K562 (cell line): ENCODE data around the gene ALS2. TPM values are rescaled to one million over a fixed set of nuclear protein-coding genes. Genes with fewer than 3 reads are reported as not detected.

ENCODE experiments used
- ATAC-seq: fragments of 200-7000 bp; cut with Tn5 transposase; 3 replicates; pipeline ENCODE4 v1.9.1; 2020; ENCODE audit warnings: moderate library complexity
- BruUV-seq: library from RNA; stranded (reverse); fragments of 400-500 nt; replicated peaks from 2 replicates; lab custom pipeline; 2021; lab: Mats Ljungman, UMichigan
- CTCF ChIA-PET: fragments of 300-600 bp; formaldehyde crosslinking; extraction: SDS; loops from one replicate; lab custom pipeline; 2021; ENCODE audit warnings: low intra/inter-chr PET ratio; lab: Yijun Ruan, JAX
- POLR2A ChIA-PET: fragments of 300-600, 350-650 bp; sonication (Branson Sonifier 250); formaldehyde crosslinking; extraction: SDS; loops from one replicate; lab custom pipeline; 2021; ENCODE audit warnings: antibody characterized with exemption, inconsistent platforms; lab: Yijun Ruan, JAX
- DNase-seq, 4 experiments: peaks; one replicate each; pipeline versions ENCODE4 v3.0.0 to v3.0.0-alpha.2; 2011 to 2018; ENCODE audit warnings: low spot score in 3 of 4, mixed read lengths in 3 of 4; ENCODE audit errors: extremely low read depth in 1 of 4
- FAIRE-seq: peaks from 2 replicates; lab custom pipeline; 2011; peaks lifted over from hg19 to GRCh38; lab: Jason Lieb, UNC
- H2AFZ ChIP-seq: 2 replicates; pipeline ENCODE4 v1.6.0; 2011; ENCODE audit warnings: low read depth, low read length, control low read depth, inconsistent platforms
- H3K27ac ChIP-seq: fragments of 200-600 bp; 3 replicates; pipeline ENCODE4 v1.8.0; 2011; ENCODE audit warnings: low read depth, mild to moderate bottlenecking, control low read depth, inconsistent platforms, low read length, moderate library complexity, mixed read lengths; ENCODE audit errors: extremely low read depth
- H3K27me3 ChIP-seq, 2 experiments: fragments of 300-600 bp in 1 of 2; 2 replicates in 1 of 2; 3 replicates in 1 of 2; pipeline versions ENCODE4 v1.6.0 to v1.8.0; 2011; ENCODE audit warnings: inconsistent platforms in 2 of 2, low read length in 2 of 2, mild to moderate bottlenecking in 1 of 2, mixed read lengths in 1 of 2, moderate library complexity in 1 of 2; ENCODE audit not compliant: control insufficient read depth in 2 of 2, insufficient read depth in 2 of 2
- H3K36me3 ChIP-seq: fragments of 300-600 bp; 3 replicates; pipeline ENCODE4 v1.8.0; 2011; ENCODE audit warnings: mild to moderate bottlenecking, low read length, inconsistent platforms; ENCODE audit not compliant: control insufficient read depth, insufficient read depth
- H3K4me1 ChIP-seq, 2 experiments: fragments of 200-600 bp in 1 of 2; replicated peaks in 1 of 2; 2 replicates in 1 of 2; 3 replicates in 1 of 2; pipeline versions ENCODE4 v1.5.1 to v1.8.0; 2011; ENCODE audit warnings: inconsistent platforms in 2 of 2, low read length in 2 of 2, mild to moderate bottlenecking in 1 of 2, mixed read lengths in 1 of 2, moderate library complexity in 1 of 2; ENCODE audit not compliant: control insufficient read depth in 2 of 2, insufficient read depth in 2 of 2
- H3K4me2 ChIP-seq: 2 replicates; pipeline ENCODE4 v1.6.1; 2011; ENCODE audit warnings: low read length, control low read depth, inconsistent platforms, mixed read lengths; ENCODE audit not compliant: insufficient read depth
- H3K4me3 ChIP-seq: fragments of 200-600 bp; sonication (generic), shearing (Covaris generic); 2 replicates; pipeline ENCODE4 v1.5.1; 2016; ENCODE audit warnings: control low read depth, inconsistent platforms
- H3K79me2 ChIP-seq: fragments of 200-600 bp; 3 replicates; pipeline ENCODE4 v1.8.0; 2011; ENCODE audit warnings: low read length, inconsistent platforms; ENCODE audit not compliant: control insufficient read depth, insufficient read depth
- H3K9ac ChIP-seq, 2 experiments: 2 replicates each; pipeline versions ENCODE4 v1.6.0 to v1.6.1; 2011; ENCODE audit warnings: low read depth in 2 of 2, low read length in 2 of 2, control low read depth in 1 of 2, inconsistent platforms in 1 of 2, mild to moderate bottlenecking in 1 of 2, mixed read lengths in 1 of 2; ENCODE audit not compliant: insufficient read depth in 1 of 2
- H3K9me1 ChIP-seq: one replicate; pipeline ENCODE4 v1.6.0; 2011; ENCODE audit warnings: inconsistent platforms, mild to moderate bottlenecking, low read length, moderate library complexity; ENCODE audit not compliant: control insufficient read depth, insufficient read depth
- H3K9me3 ChIP-seq: replicated peaks from 2 replicates; pipeline ENCODE4 v1.5.1; 2011; ENCODE audit warnings: low read depth, low read length, inconsistent platforms; ENCODE audit not compliant: control insufficient read depth, insufficient read depth
- H4K20me1 ChIP-seq: replicated peaks from 2 replicates; pipeline ENCODE4 v1.6.1; 2011; ENCODE audit warnings: low read length, inconsistent platforms, mixed read lengths; ENCODE audit not compliant: control insufficient read depth, insufficient read depth
- CHD2 ChIP-seq: IDR thresholded peaks from 2 replicates; pipeline ENCODE4 v1.6.1; 2011; ENCODE audit warnings: low read depth, low read length
- GTF2A2 ChIP-seq: IDR thresholded peaks from 2 replicates; pipeline ENCODE4 v1.6.1; 2016; ENCODE audit warnings: mild to moderate bottlenecking, missing genetic modification characterization, missing compliant biosample characterization
- SMAD4 ChIP-seq: fragments of 250-450 bp; sonication (Bioruptor Pico); conservative IDR thresholded peaks from 2 replicates; pipeline ENCODE4 v1.8.0; 2021; ENCODE audit warnings: inconsistent platforms, mild to moderate bottlenecking, moderate library complexity
- STAT5A ChIP-seq: IDR thresholded peaks from 2 replicates; pipeline ENCODE4 v1.6.1; 2012; ENCODE audit warnings: low read length, inconsistent platforms, borderline replicate concordance
- ZNF41 ChIP-seq: fragments of 250-450 bp; sonication (Bioruptor Pico); conservative IDR thresholded peaks from 2 replicates; pipeline ENCODE4 v1.4.0; 2020; ENCODE audit warnings: mild to moderate bottlenecking
- in situ Hi-C: fragments of 300-500 bp; cut with MboI; formaldehyde crosslinking; loops from 4 replicates; pipeline ENCODE4 v1.15.0; 2018; ENCODE audit warnings: inconsistent platforms, mixed read lengths
- intact Hi-C: fragments of 100-400 bp; cut with micrococcal nuclease; formaldehyde crosslinking; loops from 2 replicates; pipeline ENCODE4 v1.14.2; 2022
- polyA plus RNA-seq, 8 experiments: library from polyadenylated mRNA; depleted of rRNA in 4 of 8; stranded (reverse) in 5 of 8; unstranded in 3 of 8; fragments of >200 nt; fragmentation: Nextera tagmentation in 2 of 8; fragmentation: Illumina TruSeq in 1 of 8; extraction: Ambion mirVana in 2 of 8; extraction: Trizol in 1 of 8; gene quantifications; 2 replicates each; pipeline versions ENCODE4 v1.2.1 to v1.2.3, GENCODE V29; 2011 to 2014; ENCODE audit warnings: inconsistent platforms in 1 of 8, missing spikeins in 1 of 8
- total RNA-seq, 7 experiments: library from RNA; depleted of rRNA in 6 of 7; stranded (reverse); fragments of >200 nt in 6 of 7; fragmentation: Illumina TruSeq in 2 of 7; extraction: Trizol in 2 of 7; gene quantifications; 2 replicates each; pipeline versions ENCODE4 v1.2.1 to v1.2.3, GENCODE V29; 2011 to 2021; ENCODE audit warnings: low replicate concordance in 1 of 7
- TF ChIP-seq, protein P1 (sequence below): fragments of 450-650 bp; IDR thresholded peaks from 2 replicates; pipeline ENCODE4 v1.6.1; 2016; ENCODE audit warnings: mild to moderate bottlenecking
- TF ChIP-seq, protein P2 (sequence below): sonication (generic); formaldehyde crosslinking; IDR thresholded peaks from 2 replicates; pipeline ENCODE4 v1.8.0; 2022; ENCODE audit warnings: missing genetic modification reagents, mild to moderate bottlenecking, borderline replicate concordance

Gene ALS2
- total and polyA plus RNA-seq, 9 of the 15 experiments (the other 6 are each of a cell fraction or from before 2014, with no cell fraction given): 5.2 to 17.7 (median 11.6) TPM

DNA sequence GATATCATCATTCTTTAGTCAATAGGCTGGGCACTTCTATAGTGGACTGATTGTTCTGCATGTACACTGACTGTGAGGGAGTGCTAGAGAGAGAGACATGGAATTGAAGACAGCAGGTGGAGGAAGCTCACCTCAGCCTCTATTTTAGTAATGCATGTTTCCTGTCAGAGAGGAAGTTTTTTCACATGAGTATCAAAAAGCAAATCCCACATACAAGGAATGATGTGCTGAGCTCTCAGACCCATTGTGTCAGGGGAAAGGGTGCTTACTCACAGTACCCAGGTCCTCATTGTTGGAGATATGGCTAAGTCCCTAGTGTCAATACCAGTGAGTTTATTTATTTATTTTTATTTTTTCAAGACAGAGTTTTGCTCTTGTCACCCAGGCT is 15.7 kb upstream of the ALS2 start:
- H3K9me3 ChIP-seq: no peaks in the 10 kb centered on the region
- CTCF ChIA-PET: interaction anchor here (1.3 kb wide), 1 partner anchor 382 kb away, joined by 4 read pairs; no protein-coding TSS in a partner anchor
- ATAC-seq (no peak), FAIRE-seq (no peak), DNase-seq (no peak)
- no peaks in the 10 kb centered on the region for H3K9me1 ChIP-seq
- no peaks in the 10 kb centered on the region; a peak in 1 of 5 replicates for H3K4me1 ChIP-seq
- POLR2A ChIA-PET: no interaction called here
- BruUV-seq: no TSS peak
- no peaks in the 10 kb centered on the region for H3K27me3 ChIP-seq
- no peaks in the 10 kb centered on the region for H3K36me3 ChIP-seq
- no peaks in the 10 kb centered on the region for H3K79me2 ChIP-seq
- in situ Hi-C loops (no loop called here), intact Hi-C loops (loop anchor here (2.0 to 5.0 kb wide), 2 partner anchors 61 to 382 kb away; no protein-coding TSS in a partner anchor)
- no peak overlapping the region for H2AFZ ChIP-seq
- no peak for TF ChIP-seq CHD2
- TF ChIP-seq, protein P1, sequence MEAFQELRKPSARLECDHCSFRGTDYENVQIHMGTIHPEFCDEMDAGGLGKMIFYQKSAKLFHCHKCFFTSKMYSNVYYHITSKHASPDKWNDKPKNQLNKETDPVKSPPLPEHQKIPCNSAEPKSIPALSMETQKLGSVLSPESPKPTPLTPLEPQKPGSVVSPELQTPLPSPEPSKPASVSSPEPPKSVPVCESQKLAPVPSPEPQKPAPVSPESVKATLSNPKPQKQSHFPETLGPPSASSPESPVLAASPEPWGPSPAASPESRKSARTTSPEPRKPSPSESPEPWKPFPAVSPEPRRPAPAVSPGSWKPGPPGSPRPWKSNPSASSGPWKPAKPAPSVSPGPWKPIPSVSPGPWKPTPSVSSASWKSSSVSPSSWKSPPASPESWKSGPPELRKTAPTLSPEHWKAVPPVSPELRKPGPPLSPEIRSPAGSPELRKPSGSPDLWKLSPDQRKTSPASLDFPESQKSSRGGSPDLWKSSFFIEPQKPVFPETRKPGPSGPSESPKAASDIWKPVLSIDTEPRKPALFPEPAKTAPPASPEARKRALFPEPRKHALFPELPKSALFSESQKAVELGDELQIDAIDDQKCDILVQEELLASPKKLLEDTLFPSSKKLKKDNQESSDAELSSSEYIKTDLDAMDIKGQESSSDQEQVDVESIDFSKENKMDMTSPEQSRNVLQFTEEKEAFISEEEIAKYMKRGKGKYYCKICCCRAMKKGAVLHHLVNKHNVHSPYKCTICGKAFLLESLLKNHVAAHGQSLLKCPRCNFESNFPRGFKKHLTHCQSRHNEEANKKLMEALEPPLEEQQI: no peak
- TF ChIP-seq STAT5A: no peak
- TF ChIP-seq ZNF41 (CRISPR knock-in tag): no peak
- TF ChIP-seq, protein P2, sequence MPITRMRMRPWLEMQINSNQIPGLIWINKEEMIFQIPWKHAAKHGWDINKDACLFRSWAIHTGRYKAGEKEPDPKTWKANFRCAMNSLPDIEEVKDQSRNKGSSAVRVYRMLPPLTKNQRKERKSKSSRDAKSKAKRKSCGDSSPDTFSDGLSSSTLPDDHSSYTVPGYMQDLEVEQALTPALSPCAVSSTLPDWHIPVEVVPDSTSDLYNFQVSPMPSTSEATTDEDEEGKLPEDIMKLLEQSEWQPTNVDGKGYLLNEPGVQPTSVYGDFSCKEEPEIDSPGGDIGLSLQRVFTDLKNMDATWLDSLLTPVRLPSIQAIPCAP (CRISPR knock-in tag): no peak
- TF ChIP-seq GTF2A2 (tag): no peak
- TF ChIP-seq SMAD4: no peak
- H3K27ac ChIP-seq: no peak overlapping the region
- H3K9ac ChIP-seq: no peak overlapping the region
- no peak overlapping the region for H3K4me2 ChIP-seq
- H3K4me3 ChIP-seq: no peak overlapping the region
- no peaks in the 10 kb centered on the region for H4K20me1 ChIP-seq
